HG02798 (cell line): ENCODE measurements around the gene CDYL.

Experiments used
- ATAC-seq: cut with Tn5 transposase; IDR thresholded peaks from one replicate; pipeline ENCODE4 v1.9.1; 2021; ENCODE audit warnings: mild to moderate bottlenecking; ENCODE audit not compliant: unreplicated experiment, poor library complexity

The CDYL gene

GRCh38 chr6:4870821-4871494, 94.8 kb downstream of the CDYL start:
- ATAC-seq, result no peak

DNA sequence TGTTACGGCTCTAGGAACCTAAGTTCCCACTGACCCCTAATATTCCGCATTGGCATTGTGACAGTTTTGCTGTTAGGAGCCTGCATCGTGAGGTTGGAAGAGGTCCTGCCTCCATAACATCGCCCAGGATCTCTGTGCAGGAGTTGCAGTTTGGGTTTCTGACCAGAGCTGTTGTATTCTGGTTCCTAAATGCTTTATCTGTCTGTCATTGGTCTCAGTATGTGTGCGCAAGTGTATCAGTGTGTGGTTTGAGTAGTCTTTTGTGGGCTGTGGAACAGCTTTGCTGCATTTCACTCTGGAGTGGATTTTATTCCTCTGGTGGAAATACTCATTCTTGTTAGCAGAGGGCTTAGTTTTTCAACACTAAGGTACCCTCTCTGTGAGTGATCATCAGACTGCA, 95.6 kb downstream of the CDYL start:
- ATAC-seq, result no peak

DNA sequence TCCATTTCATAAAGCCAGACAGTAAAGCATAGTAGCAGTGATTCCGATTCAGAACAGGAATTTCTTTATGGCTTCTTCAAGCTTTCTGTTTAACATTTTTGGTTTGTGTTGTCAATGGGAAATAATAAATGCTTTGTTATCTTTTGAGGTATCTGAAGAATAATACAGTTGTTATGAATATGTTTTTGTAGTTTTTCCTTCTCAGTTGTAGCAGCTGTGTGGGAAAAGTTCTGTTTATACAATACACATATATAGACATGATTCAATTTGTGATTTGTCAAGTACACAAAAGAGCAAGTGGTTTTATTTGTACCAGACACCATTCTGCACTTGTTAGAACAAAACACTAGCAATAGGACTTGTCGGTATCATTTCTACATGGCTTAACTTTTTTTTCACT, 96.6 kb downstream of the CDYL start:
- ATAC-seq, result no peak

GRCh38 chr6:4873928-4874327, 97.7 kb downstream of the CDYL start:
- no peak for ATAC-seq

DNA sequence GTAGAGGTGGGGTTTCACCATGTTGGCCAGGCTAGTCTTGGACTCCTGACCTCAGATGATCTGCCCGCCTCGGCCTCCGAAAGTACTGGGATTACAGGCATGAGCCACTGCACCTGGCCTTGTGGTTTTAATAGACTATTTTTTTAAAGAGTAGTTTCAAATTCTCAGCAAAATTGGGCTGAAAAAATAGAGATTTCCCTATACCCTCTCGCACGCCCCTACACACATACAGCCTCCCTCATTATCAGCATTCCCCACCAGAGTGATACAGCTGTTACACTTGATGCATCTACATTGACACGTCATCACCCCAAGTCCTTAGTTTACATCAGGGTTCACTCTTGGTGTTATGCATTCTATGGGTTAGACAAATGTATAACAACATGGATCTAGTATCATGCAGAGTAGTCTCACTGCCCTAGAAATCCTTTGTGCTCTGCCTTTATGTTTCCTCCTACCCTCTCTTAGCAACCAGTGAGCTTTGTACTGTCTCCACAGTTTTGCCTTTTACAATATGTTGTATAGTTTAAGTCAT, 103.6 kb downstream of the CDYL start:
- peak; percentile 87 for ATAC-seq

DNA sequence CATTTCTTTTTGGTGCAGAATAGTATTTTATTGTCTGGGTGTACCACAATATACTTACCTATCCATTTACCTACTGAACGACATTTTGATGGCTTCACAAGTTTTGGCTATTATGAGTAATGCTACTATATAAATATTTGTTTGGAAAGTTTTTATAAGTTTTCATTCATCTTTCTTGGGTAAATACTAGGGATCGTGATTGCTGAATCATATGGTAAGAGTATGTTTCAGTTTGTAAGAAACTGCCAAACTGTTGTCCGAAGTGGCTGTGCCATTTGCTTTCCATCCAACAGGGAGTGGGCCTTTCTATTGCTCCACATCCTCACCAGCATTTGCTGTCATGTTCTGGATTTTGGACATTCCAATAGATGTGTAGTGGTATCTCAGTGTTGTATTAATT, 104.2 kb downstream of the CDYL start:
- ATAC-seq, result no peak

DNA sequence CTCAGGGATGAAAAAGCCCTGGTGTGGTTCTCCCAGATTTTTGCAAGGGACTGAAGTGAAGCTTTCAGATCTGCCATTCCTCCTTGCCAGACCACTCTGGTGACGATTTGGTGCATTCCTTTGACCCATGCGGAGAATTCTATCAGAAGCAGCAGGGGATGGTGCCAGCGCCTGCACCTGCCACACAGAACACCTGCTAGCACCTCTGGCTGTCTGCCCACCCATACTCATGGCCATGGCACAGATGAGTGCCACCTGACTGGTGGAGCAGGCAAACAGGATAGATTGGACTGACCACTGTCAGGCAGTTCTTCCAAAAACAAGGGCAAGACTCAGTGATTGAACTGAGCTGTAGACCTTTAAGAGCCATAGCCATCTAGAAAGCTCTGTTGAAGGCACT, 107.1 kb downstream of the CDYL start:
- no peak for ATAC-seq

DNA sequence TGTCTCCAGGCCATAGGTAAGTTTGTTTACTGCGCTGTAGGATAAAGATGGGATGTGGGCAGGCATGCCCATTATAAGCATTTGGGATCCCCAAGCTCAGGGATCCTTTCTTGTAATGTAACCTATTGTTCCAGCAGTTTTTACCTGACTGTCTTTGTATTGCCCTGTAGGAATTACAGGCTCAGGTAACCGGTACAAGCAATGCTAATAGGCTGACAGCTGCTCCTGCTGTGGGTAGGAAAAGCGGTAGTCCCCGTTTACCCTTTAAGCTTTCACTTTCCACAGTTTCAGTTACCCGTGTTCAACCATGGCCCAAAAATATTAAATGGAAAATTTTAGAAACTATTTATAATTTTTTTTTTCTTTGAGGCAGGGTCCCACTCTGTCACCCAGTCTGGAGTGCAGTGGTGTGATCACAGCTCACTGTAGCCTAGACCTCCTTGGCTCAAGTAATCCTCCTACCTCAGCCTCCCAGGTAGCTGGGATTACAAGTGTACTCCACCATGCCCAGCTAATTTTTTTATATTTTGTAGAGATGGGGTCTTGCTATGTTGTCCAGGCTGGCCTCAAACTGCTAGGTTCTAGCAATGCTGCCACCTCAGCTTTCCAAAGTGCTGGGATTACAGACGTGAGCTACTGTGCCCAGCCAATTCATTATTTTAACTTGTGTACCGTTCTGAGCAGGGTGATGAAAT, 108.6 kb downstream of the CDYL start:
- no peak for ATAC-seq

DNA sequence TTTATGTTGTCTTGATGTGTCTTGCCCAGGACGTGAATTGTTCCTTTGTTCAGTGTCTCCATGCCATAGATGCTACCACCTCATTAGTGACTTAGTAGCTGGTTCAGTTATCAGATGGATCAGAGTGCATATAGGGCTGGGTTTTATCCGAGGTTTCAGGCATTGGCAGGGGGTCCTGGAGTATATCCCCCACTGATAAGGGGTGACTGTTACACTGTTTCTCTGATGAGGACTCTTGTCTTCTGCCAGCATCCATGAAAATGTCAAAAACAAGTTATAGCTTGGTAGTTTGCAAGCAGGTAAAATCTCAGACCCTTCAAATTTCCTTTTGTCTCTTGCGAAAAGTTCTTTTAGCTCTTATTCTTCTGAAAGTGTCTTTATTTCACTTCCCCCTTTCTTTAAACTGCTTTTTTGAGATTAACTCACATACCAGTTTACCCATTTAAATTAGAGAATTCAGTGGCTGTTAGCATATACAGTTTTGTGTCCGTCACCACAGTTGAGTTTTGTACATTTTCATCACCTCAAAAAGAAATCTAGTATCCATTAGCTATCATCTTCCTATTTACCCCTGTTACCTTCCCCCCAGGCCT, 109.2 kb downstream of the CDYL start:
- no peak for ATAC-seq

DNA sequence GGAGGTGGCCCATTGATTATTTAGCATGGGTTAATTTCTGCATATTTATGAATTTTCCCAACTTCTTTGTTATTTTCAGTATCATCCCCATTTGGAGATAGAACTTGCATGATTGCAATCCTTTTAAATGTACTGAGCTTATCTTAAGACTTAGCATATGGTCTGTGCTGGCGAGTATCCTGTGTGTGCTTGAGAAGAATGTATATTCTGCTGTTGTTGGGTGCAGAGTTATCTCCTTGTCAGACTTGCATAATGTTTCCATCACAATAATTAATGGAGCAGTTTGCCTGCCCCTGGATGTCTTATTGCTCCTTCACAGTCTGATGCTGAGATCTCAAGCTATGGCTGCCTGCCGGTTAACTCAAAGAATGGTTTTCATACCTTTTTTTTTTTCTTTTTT, 112.6 kb downstream of the CDYL start:
- no peak for ATAC-seq

GRCh38 chr6:4889701-4890100, 113.5 kb downstream of the CDYL start:
- ATAC-seq, result no peak

- no peak for ATAC-seq
Observed at GRCh38 chr6:4890191-4890590, 114.0 kb downstream of the CDYL start.

DNA sequence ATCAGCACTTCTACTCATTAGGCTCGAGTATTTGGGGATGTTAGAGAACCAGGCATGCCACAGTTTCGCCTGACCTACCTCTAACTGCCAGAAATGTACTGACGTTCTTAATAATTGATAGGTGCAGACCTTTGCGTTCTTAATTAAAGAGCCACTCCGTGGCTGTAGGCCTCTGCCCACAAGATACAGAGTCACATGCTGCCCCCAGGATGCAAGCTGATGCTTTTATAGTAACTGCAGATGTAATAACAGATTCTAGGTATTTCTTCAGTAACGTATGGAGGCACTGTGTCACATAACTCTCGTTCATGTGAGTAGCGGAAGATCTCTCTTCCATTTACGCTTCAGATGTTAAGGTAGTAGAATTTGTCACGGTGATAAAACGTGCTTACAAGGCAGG, 114.4 kb downstream of the CDYL start:
- ATAC-seq, result no peak

DNA sequence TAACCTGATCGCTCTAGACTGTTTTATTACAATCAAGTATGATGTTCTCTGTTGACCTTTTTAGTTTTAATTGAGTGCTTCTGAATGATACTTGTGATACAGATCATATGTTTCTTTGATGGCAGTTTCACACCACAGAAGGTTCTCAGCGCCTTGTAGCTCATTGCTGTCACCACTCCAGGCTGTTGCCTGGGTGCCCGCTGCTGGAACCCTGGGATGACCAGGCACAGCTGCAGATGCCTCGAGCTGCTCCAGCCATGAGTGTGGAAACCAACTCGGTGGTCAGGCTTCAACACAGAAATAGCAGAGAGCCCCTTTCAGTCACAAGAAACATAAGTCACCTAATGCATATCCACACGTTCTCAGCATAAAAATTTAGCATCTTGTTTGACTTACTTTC, 114.9 kb downstream of the CDYL start:
- ATAC-seq, result no peak

DNA sequence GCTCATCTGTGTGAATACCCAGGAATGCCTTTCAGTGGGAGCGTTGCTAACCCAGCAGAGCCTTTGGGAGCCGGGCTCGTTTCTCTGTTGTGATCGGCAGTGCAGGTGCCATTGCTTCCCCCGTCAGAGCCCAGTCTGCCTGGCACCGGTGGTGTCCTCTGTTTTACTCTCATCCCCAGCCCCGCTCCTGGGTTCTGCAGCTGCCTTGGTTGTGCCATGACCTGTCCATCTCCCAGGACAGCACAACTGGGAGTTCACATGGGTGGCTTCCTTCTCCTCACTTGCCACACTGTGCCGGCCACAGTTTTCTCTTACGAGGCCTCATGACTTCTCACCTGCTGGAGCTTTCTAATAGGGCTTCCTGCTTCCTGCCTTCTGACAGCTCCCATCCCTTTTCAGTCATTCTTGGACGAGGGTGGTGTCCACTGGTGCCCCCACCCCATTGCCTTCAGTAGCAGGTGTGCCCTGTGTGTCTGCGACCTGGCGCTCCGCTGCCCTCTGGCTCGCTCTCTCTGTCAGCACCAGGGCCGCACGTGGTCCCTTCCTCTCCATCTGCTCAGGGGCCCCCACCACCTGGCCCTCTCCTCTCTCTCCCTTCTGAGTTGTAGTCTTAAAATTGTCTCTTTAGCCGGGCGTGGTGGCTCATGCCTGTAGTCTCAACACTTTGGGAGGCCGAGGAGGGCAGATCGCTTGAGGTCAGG, 116.7 kb downstream of the CDYL start:
- ATAC-seq, result no peak

- ATAC-seq, result no peak
Observed at GRCh38 chr6:4894049-4894448, 117.8 kb downstream of the CDYL start.

- ATAC-seq, result no peak
Observed at GRCh38 chr6:4895971-4896370, 119.8 kb downstream of the CDYL start.

GRCh38 chr6:4896401-4896800, 120.2 kb downstream of the CDYL start:
- ATAC-seq, result no peak

DNA sequence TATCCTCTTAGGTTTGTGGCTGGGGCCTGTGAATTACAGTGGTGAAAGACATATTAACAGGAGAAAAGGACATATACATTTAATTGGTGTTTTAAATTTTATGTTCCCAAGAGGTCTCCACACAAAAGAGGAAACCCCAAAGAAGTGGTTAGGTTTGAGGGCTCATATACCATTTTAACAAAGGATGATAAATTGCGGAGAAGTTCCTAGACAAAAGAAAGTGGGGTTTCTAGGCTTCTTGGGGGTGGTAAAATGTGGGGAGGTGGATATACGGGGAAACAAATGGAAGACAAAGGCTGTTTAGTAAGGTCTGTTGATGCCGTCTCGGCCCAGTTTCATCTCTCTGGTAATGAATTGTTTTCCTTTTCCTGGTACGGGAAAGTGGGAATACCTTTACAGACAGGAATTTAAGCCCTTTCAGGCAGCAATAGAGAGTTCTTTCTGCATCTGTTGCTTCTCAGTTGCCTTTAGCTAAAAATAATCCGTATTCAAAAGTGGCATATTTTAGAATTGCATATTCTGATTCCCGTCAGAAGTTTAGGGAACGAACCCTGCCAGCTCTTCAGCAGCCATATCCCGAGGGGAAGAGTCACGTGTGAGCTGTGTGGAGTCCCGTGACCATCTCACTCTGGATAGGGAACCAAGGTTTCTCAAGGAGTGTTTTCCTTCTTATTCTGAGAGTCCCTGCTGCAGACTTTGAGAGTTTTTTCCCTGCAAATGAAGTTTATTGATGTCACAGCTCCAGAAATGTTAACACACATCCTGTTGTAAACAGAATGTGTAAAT, 123.2 kb downstream of the CDYL start:
- ATAC-seq, result no peak

- peak; percentile 88 for ATAC-seq
Observed at GRCh38 chr6:4901386-4902061, 125.3 kb downstream of the CDYL start.
